ENCODE measurements around the gene NELFCD. TPM values are rescaled to one million over a fixed set of nuclear protein-coding genes. Genes with fewer than 3 reads are reported as not detected.

The NELFCD gene
- polyA plus RNA-seq, 3 donors = 49.0 to 74.8 (median 50.1) TPM

GRCh38 chr20:58973866-58974265 is 7.2 kb upstream of the NELFCD start:
- Mint-ChIP-seq H3K27me3 (ENCODE audit: low read depth in 3 of 3) (peaks cover 4 to 8% (median 5%) of the 10 kb centered on the region in 3 donors), H3K36me3 (no peaks in the 10 kb centered on the region), H3K27ac (peak overlapping the region in 6 of 7 donors; percentile 6 to 84 (median 50)), H3K9me3 (peaks cover 3 to 24% (median 15%) of the 10 kb centered on the region in 7 donors), H3K4me1 (peaks cover 11% of the 10 kb centered on the region), H3K4me3 (peak overlapping the region; percentile 21 to 82)
- H4K20me1 ChIP-seq (ENCODE audit: insufficient read depth, low read length) = no peaks in the 10 kb centered on the region
- TF ChIP-seq CTCF (IDR thresholded peaks at IDR 0.05) = no peak
- H2AFZ ChIP-seq (ENCODE audit: insufficient read depth, low read depth, low read length, poor library complexity, severe bottlenecking) = no peak overlapping the region
- peak in 1 of 3 donors; percentile 23 for DNase-seq
- H3K9me3 ChIP-seq (replicated peaks in 1 of 2; ENCODE audit: control insufficient read depth in 1 of 2, insufficient read depth in 1 of 2, low read length in 2 of 2) = peaks cover 13 to 18% of the 10 kb centered on the region in 2 donors
- H3K9ac ChIP-seq (ENCODE audit: insufficient read depth, low read length, poor library complexity, severe bottlenecking) = no peak overlapping the region
- no peaks in the 10 kb centered on the region for H3K79me2 ChIP-seq (ENCODE audit: insufficient read depth, low read length)
- peak overlapping the region in 1 of 3 experiments; percentile 5 for H3K4me3 ChIP-seq (replicated peaks in 1 of 3; ENCODE audit: low read depth in 2 of 3, low read length in 3 of 3)
- H3K27ac ChIP-seq (ENCODE audit: low read depth in 1 of 2, low read length in 2 of 2) = no peak overlapping the region
- no peaks in the 10 kb centered on the region for H3K36me3 ChIP-seq (replicated peaks in 1 of 2; ENCODE audit: control insufficient read depth in 1 of 2, insufficient read depth in 2 of 2, low read length in 2 of 2)
- peaks cover 10 to 11% of the 10 kb centered on the region in 2 donors for H3K4me1 ChIP-seq (ENCODE audit: control insufficient read depth in 1 of 2, insufficient read depth in 2 of 2, low read length in 2 of 2)
- WGBS (ENCODE audit: insufficient coverage) = 14% methylated on average over 3 of the region's 3 CpGs
- H3K4me2 ChIP-seq (replicated peaks; ENCODE audit: extremely low read depth, low read length, poor library complexity, severe bottlenecking) = peak overlapping the region; percentile 46
- no peaks in the 10 kb centered on the region for H3K27me3 ChIP-seq (ENCODE audit: control insufficient read depth in 2 of 2, insufficient read depth in 2 of 2, low read length in 2 of 2)
- intact Hi-C loops (cut with micrococcal nuclease) = loop anchor here in 1 of 2 donors (5.0 kb wide), 1 partner anchor 52 kb away; no protein-coding TSS in a partner anchor

- Histone ChIP-seq H3K4me1 (ENCODE audit: control insufficient read depth in 1 of 2, insufficient read depth in 2 of 2, low read length in 2 of 2) (peaks cover 10 to 12% of the 10 kb centered on the region in 2 donors), H2AFZ (ENCODE audit: insufficient read depth, low read depth, low read length, poor library complexity, severe bottlenecking) (no peak overlapping the region), H3K27me3 (ENCODE audit: control insufficient read depth in 2 of 2, insufficient read depth in 2 of 2, low read length in 2 of 2) (no peaks in the 10 kb centered on the region), H3K27ac (ENCODE audit: low read depth in 1 of 2, low read length in 2 of 2) (no peak overlapping the region), H3K9me3 (replicated peaks in 1 of 2; ENCODE audit: control insufficient read depth in 1 of 2, insufficient read depth in 1 of 2, low read length in 2 of 2) (peaks cover 13 to 14% of the 10 kb centered on the region in 2 donors), H3K9ac (ENCODE audit: insufficient read depth, low read length, poor library complexity, severe bottlenecking) (no peak overlapping the region), H3K36me3 (replicated peaks in 1 of 2; ENCODE audit: control insufficient read depth in 1 of 2, insufficient read depth in 2 of 2, low read length in 2 of 2) (no peaks in the 10 kb centered on the region), H4K20me1 (ENCODE audit: insufficient read depth, low read length) (no peaks in the 10 kb centered on the region), H3K79me2 (ENCODE audit: insufficient read depth, low read length) (no peaks in the 10 kb centered on the region), H3K4me3 (replicated peaks in 1 of 3; ENCODE audit: low read depth in 2 of 3, low read length in 3 of 3) (no peak overlapping the region), H3K4me2 (replicated peaks; ENCODE audit: extremely low read depth, low read length, poor library complexity, severe bottlenecking) (no peak overlapping the region)
- intact Hi-C loops (cut with micrococcal nuclease) = no loop called here
- Mint-ChIP-seq H3K27ac (no peak overlapping the region), H3K27me3 (ENCODE audit: low read depth in 3 of 3) (peaks cover 0 to 6% (median 5%) of the 10 kb centered on the region in 3 donors), H3K36me3 (no peaks in the 10 kb centered on the region), H3K4me1 (peaks cover 11% of the 10 kb centered on the region), H3K4me3 (no peak overlapping the region), H3K9me3 (peaks cover 3 to 20% (median 13%) of the 10 kb centered on the region in 7 donors)
- 100% methylated on average over 1 of the region's 1 CpG for WGBS (ENCODE audit: insufficient coverage)
- TF ChIP-seq CTCF (IDR thresholded peaks at IDR 0.05) = no peak
- DNase-seq = no peak
Observed at GRCh38 chr20:58975353-58975752, 5.7 kb upstream of the NELFCD start.
